ENCODE measurements around the gene IGSF6.

- no peak for TF ChIP-seq CTCF (IDR thresholded peaks at IDR 0.05)
- no peak for TF ChIP-seq POLR2AphosphoS5 (IDR thresholded peaks at IDR 0.05; ENCODE audit: low read depth, low read length)
- TF ChIP-seq TCF7L2 (IDR thresholded peaks at IDR 0.05; ENCODE audit: low read depth, low read length), result no peak
Measured at GRCh38 chr16:21654466-21654865, 2.1 kb upstream of the IGSF6 start.

Measured in Panc1 (cell line).